HepG2 (cell line): Measurements from ENCODE around the gene GTF2F1. TPM values are rescaled to one million over a fixed set of nuclear protein-coding genes. Genes with fewer than 3 reads are reported as not detected.
"Not testable (repeated sequence)": the region's sequence is repeated elsewhere in the genome, so short reads cannot be mapped to it uniquely, and the experiment has no call there.

Experiments
- ATAC-seq: fragments of 200-7000 bp; cut with Tn5 transposase; 3 replicates; pipeline ENCODE4 v1.9.1; 2020; ENCODE audit warnings: mild to moderate bottlenecking, moderate library complexity
- BruUV-seq: library from RNA; stranded (reverse); fragments of 400-500 nt; replicated peaks from 2 replicates; lab custom pipeline; 2021; lab: Mats Ljungman, UMichigan
- CTCF ChIA-PET: fragments of 300-600 bp; formaldehyde crosslinking; extraction: SDS; loops from one replicate; lab custom pipeline; 2021; ENCODE audit warnings: low total read pairs, inconsistent platforms, low intra/inter-chr PET ratio; lab: Yijun Ruan, JAX
- POLR2A ChIA-PET: fragments of 350-600 bp; sonication (Branson Sonifier 250); formaldehyde crosslinking; loops from one replicate; lab custom pipeline; 2020; ENCODE audit warnings: antibody characterized with exemption, inconsistent platforms; lab: Yijun Ruan, JAX
- DNase-seq: peaks from one replicate; pipeline ENCODE4 v3.0.0-alpha.2; 2015; ENCODE audit warnings: low spot score
- FAIRE-seq: peaks from 3 replicates; lab custom pipeline; 2011; peaks lifted over from hg19 to GRCh38; lab: Jason Lieb, UNC
- H2AFZ ChIP-seq: one replicate; pipeline ENCODE4 v1.6.1; 2011; ENCODE audit warnings: low read length, inconsistent platforms
- H3K27ac ChIP-seq: fragments of 300-600 bp; 3 replicates; pipeline ENCODE4 v1.8.0; 2011; ENCODE audit warnings: mixed run types, mild to moderate bottlenecking, mixed read lengths, low read length, inconsistent platforms; ENCODE audit not compliant: insufficient read depth; ENCODE audit errors: extremely low read length
- H3K27me3 ChIP-seq, 2 experiments: fragments of 200-600 bp in 1 of 2; 2 replicates in 1 of 2; 3 replicates in 1 of 2; pipeline versions ENCODE4 v1.6.0 to v1.8.0; 2011; ENCODE audit warnings: low read length in 2 of 2, mild to moderate bottlenecking in 2 of 2, moderate library complexity in 2 of 2, inconsistent platforms in 1 of 2; ENCODE audit not compliant: insufficient read depth in 2 of 2, control insufficient read depth in 1 of 2
- H3K36me3 ChIP-seq, 2 experiments: fragments of 200-600 bp in 1 of 2; replicated peaks in 1 of 2; 2 replicates in 1 of 2; 3 replicates in 1 of 2; pipeline versions ENCODE4 v1.5.1 to v1.8.0; 2011; ENCODE audit warnings: low read length in 2 of 2, inconsistent platforms in 1 of 2; ENCODE audit not compliant: insufficient read depth in 2 of 2, control insufficient read depth in 1 of 2
- H3K4me1 ChIP-seq: 2 replicates; pipeline ENCODE4 v1.5.1; 2012; ENCODE audit warnings: low read length, inconsistent platforms; ENCODE audit not compliant: insufficient read depth
- H3K4me2 ChIP-seq: 2 replicates; pipeline ENCODE4 v1.6.0; 2011; ENCODE audit warnings: low read depth, low read length, inconsistent platforms
- H3K4me3 ChIP-seq, 3 experiments: fragments of 200-600 bp in 1 of 3; sonication (generic), shearing (Covaris generic) in 1 of 3; replicated peaks in 1 of 3; 2 replicates each; pipeline ENCODE4 v1.5.1; 2011 to 2016; ENCODE audit warnings: low read length in 3 of 3, inconsistent platforms in 2 of 3, low read depth in 2 of 3, mild to moderate bottlenecking in 2 of 3, control low read depth in 1 of 3, mixed read lengths in 1 of 3; ENCODE audit not compliant: insufficient read depth in 1 of 3
- H3K79me2 ChIP-seq: one replicate; pipeline ENCODE4 v1.6.1; 2011; ENCODE audit warnings: low read length, inconsistent platforms; ENCODE audit not compliant: insufficient read depth
- H3K9ac ChIP-seq: 2 replicates; pipeline ENCODE4 v1.6.0; 2011; ENCODE audit warnings: mild to moderate bottlenecking, low read depth, low read length, inconsistent platforms; ENCODE audit not compliant: insufficient read depth
- H3K9me3 ChIP-seq: 2 replicates; pipeline ENCODE4 v1.5.1; 2012; ENCODE audit warnings: mild to moderate bottlenecking, low read length
- H4K20me1 ChIP-seq: 2 replicates; pipeline ENCODE4 v1.6.0; 2011; ENCODE audit warnings: inconsistent platforms, mild to moderate bottlenecking, low read length, moderate library complexity; ENCODE audit not compliant: insufficient read depth
- ASH2L ChIP-seq: fragments of 300-600, 200-600 bp; sonication (generic); IDR thresholded peaks from 2 replicates; pipeline ENCODE4 v1.7.0; 2017; ENCODE audit warnings: low read depth, mild to moderate bottlenecking, moderate library complexity, mixed read lengths, low read length; ENCODE audit not compliant: insufficient read length
- BHLHE40 ChIP-seq: IDR thresholded peaks from 2 replicates; pipeline ENCODE4 v1.6.1; 2011; ENCODE audit warnings: low read length, improper control_type of control experiment
- CBX5 ChIP-seq: sonication (generic); formaldehyde crosslinking; IDR thresholded peaks from 2 replicates; pipeline ENCODE4 v1.4.0; 2020; ENCODE audit warnings: missing genetic modification reagents, borderline replicate concordance
- HNRNPK ChIP-seq: fragments of 200-400 bp; formaldehyde crosslinking; IDR thresholded peaks from 2 replicates; pipeline ENCODE4 v1.6.1; 2018; ENCODE audit warnings: low read length, low read depth, moderate library complexity, mild to moderate bottlenecking; ENCODE audit not compliant: poor library complexity, severe bottlenecking
- STAG1 ChIP-seq: sonication (generic); formaldehyde crosslinking; IDR thresholded peaks from 2 replicates; pipeline ENCODE4 v1.4.0; 2020; ENCODE audit warnings: missing genetic modification reagents
- TRIM24 ChIP-seq: sonication (generic); formaldehyde crosslinking; IDR thresholded peaks from 2 replicates; pipeline ENCODE4 v1.8.0; 2022; ENCODE audit warnings: mild to moderate bottlenecking, missing genetic modification reagents
- ZNF121 ChIP-seq: sonication (generic); formaldehyde crosslinking; IDR thresholded peaks from 2 replicates; pipeline ENCODE4 v1.5.0; 2020; ENCODE audit warnings: mild to moderate bottlenecking, missing genetic modification reagents
- ZNF24 ChIP-seq: fragments of 450-650 bp; IDR thresholded peaks from 2 replicates; pipeline ENCODE4 v1.6.1; 2017; ENCODE audit warnings: antibody characterized with exemption, mild to moderate bottlenecking
- ZNF333 ChIP-seq: sonication (generic); formaldehyde crosslinking; IDR thresholded peaks from 2 replicates; pipeline ENCODE4 v1.4.0; 2020; ENCODE audit warnings: mild to moderate bottlenecking, missing genetic modification reagents, borderline replicate concordance
- ZNF496 ChIP-seq: sonication (generic); formaldehyde crosslinking; IDR thresholded peaks from 2 replicates; pipeline ENCODE4 v1.8.1; 2023; ENCODE audit warnings: mild to moderate bottlenecking, moderate library complexity, missing genetic modification reagents; ENCODE audit not compliant: insufficient replicate concordance
- ZNF883 ChIP-seq: sonication (generic); formaldehyde crosslinking; IDR thresholded peaks from 2 replicates; pipeline ENCODE4 v1.5.1; 2020; ENCODE audit warnings: mild to moderate bottlenecking, missing genetic modification reagents; ENCODE audit errors: not compliant biosample characterization
- WGBS: methylation state at CpG from one replicate; pipeline ENCODE4 v1.1.6; 2017; ENCODE audit warnings: low lambda C conversion rate; 5-methylcytosine and 5-hydroxymethylcytosine counted together
- in situ Hi-C: cut with HindIII; loops from 2 replicates; pipeline ENCODE4 v1.10.0; 2017; ENCODE audit warnings: low pct_unique_long_range_greater_than_20kb; ENCODE audit not compliant: extremely low pct_ligation_motif_present
- intact Hi-C: fragments of 100-400 bp; cut with micrococcal nuclease; formaldehyde crosslinking; loops from one replicate; pipeline ENCODE4 v1.10.0; 2022; ENCODE audit not compliant: unreplicated experiment
- polyA plus RNA-seq, 8 experiments: library from polyadenylated mRNA; depleted of rRNA in 3 of 8; stranded (reverse) in 7 of 8; unstranded in 1 of 8; fragments of >200 nt; fragmentation: Illumina TruSeq in 4 of 8; extraction: Trizol in 4 of 8; gene quantifications; 2 replicates each; pipeline versions ENCODE4 v1.2.1 to v1.2.3, GENCODE V29; 2011 to 2016; ENCODE audit warnings: low read depth in 4 of 8, missing spikeins in 1 of 8, mixed read lengths in 1 of 8; ENCODE audit not compliant: insufficient read depth in 1 of 8
- total RNA-seq, 5 experiments: library from RNA; depleted of rRNA; stranded (reverse); fragments of >200 nt; fragmentation: Illumina TruSeq; extraction: Trizol; gene quantifications; 2 replicates each; pipeline ENCODE4 v1.2.3, GENCODE V29; 2016; ENCODE audit warnings: low read depth in 1 of 5

Gene GTF2F1
- total and polyA plus RNA-seq, 2 of the 13 experiments (the other 11 are each of a cell fraction or from before 2014, with no cell fraction given) = 27.8 to 34.1 TPM

GRCh38 chr19:6357174-6357573 is 35.8 kb downstream of the GTF2F1 start:
- in situ Hi-C loops (no loop called here), intact Hi-C loops (no loop called here)
- Histone ChIP-seq H3K36me3 (no peaks in the 10 kb centered on the region), H2AFZ (no peak overlapping the region), H3K9me3 (no peaks in the 10 kb centered on the region), H3K27ac (no peak overlapping the region), H3K79me2 (peaks cover 1% of the 10 kb centered on the region), H3K4me1 (peaks cover 12% of the 10 kb centered on the region), H3K4me3 (no peak overlapping the region), H3K4me2 (no peak overlapping the region), H4K20me1 (no peaks in the 10 kb centered on the region), H3K27me3 (no peaks in the 10 kb centered on the region), H3K9ac (no peak overlapping the region)
- ChIA-PET POLR2A (interaction anchor here (1.2 to 1.8 kb wide), 2 partner anchors 15 to 157 kb away, joined by 3 to 7 read pairs; partner anchors contain the start of gene ALKBH7), CTCF (no interaction called here)
- DNase-seq = no peak
- TF ChIP-seq BHLHE40 (no peak), CBX5 (CRISPR knock-in tag) (no peak), ZNF496 (CRISPR knock-in tag) (no peak), ZNF121 (CRISPR knock-in tag) (no peak), ZNF24 (no peak), ZNF333 (CRISPR knock-in tag) (no peak), STAG1 (CRISPR knock-in tag) (no peak), TRIM24 (no peak), ASH2L (no peak), ZNF883 (CRISPR knock-in tag) (no peak), HNRNPK (no peak)
- WGBS = 46% methylated on average over 14 of the region's 14 CpGs
- no peak for ATAC-seq
- FAIRE-seq = no peak
- no TSS peak for BruUV-seq

- H3K27me3 ChIP-seq, H3K4me2 ChIP-seq, H2AFZ ChIP-seq, POLR2A ChIA-PET, intact Hi-C loops, H3K9me3 ChIP-seq, H3K4me3 ChIP-seq, ATAC-seq, H3K36me3 ChIP-seq, in situ Hi-C loops, BruUV-seq, H3K27ac ChIP-seq, FAIRE-seq, H4K20me1 ChIP-seq, CTCF ChIA-PET, DNase-seq, H3K79me2 ChIP-seq, H3K9ac ChIP-seq: not testable (repeated sequence)
- H3K4me1 ChIP-seq = 0 out of 2 replicates have a peak, but pooled peaks cover 11% of the 10 kb centered on the region
- 68% methylated on average over 10 of the region's 46 CpGs for WGBS
These were observed 37.5 kb downstream of the GTF2F1 start for GRCh38 chr19:6355321-6356040.
